HepG2 (cell line): Measurements from ENCODE around the gene DCDC2. TPM values are rescaled to one million over a fixed set of nuclear protein-coding genes. Genes with fewer than 3 reads are reported as not detected.

Source experiments
- HOXD1 ChIP-seq: sonication (generic); formaldehyde crosslinking; IDR thresholded peaks from 2 replicates; pipeline ENCODE4 v1.5.0; 2020; ENCODE audit warnings: missing genetic modification reagents
- LCORL ChIP-seq, 2 experiments: fragments of 450-650 bp in 1 of 2; sonication (generic) in 1 of 2; formaldehyde crosslinking in 1 of 2; IDR thresholded peaks; 2 replicates each; pipeline versions ENCODE4 v1.5.0 to v1.6.1; 2017 to 2020; ENCODE audit warnings: antibody characterized with exemption in 1 of 2, missing genetic modification reagents in 1 of 2
- MAFG ChIP-seq: sonication (generic); formaldehyde crosslinking; IDR thresholded peaks from 2 replicates; pipeline ENCODE4 v1.5.1; 2020; ENCODE audit warnings: mild to moderate bottlenecking, missing genetic modification reagents
- NFYB ChIP-seq: sonication (generic); formaldehyde crosslinking; IDR thresholded peaks from 2 replicates; pipeline ENCODE4 v1.4.0; 2020; ENCODE audit warnings: missing genetic modification reagents
- POLR2G ChIP-seq: fragments of 200-400 bp; formaldehyde crosslinking; IDR thresholded peaks from 2 replicates; pipeline ENCODE4 v1.6.1; 2018; ENCODE audit warnings: mild to moderate bottlenecking, low read depth, low read length, moderate library complexity
- RFXAP ChIP-seq: sonication (generic); formaldehyde crosslinking; IDR thresholded peaks from 2 replicates; pipeline ENCODE4 v1.4.0; 2020; ENCODE audit warnings: missing genetic modification reagents, borderline replicate concordance
- THYN1 ChIP-seq: sonication (generic); formaldehyde crosslinking; IDR thresholded peaks from 2 replicates; pipeline ENCODE4 v1.8.1; 2023; ENCODE audit warnings: low read depth, mild to moderate bottlenecking, moderate library complexity, missing genetic modification reagents, borderline replicate concordance
- YY1 ChIP-seq: IDR thresholded peaks from 2 replicates; pipeline ENCODE4 v1.6.1; 2011; ENCODE audit warnings: low read length, low read depth, moderate library complexity, mild to moderate bottlenecking; ENCODE audit not compliant: insufficient read depth, insufficient replicate concordance
- ZFP62 ChIP-seq: sonication (generic); formaldehyde crosslinking; IDR thresholded peaks from 2 replicates; pipeline ENCODE4 v1.4.0; 2020; ENCODE audit warnings: missing genetic modification reagents
- ZNF24 ChIP-seq: fragments of 450-650 bp; IDR thresholded peaks from 2 replicates; pipeline ENCODE4 v1.6.1; 2017; ENCODE audit warnings: antibody characterized with exemption, mild to moderate bottlenecking
- ZNF292 ChIP-seq: sonication (generic); formaldehyde crosslinking; IDR thresholded peaks from 2 replicates; pipeline ENCODE4 v1.8.1; 2022; ENCODE audit warnings: mild to moderate bottlenecking, low read depth, missing genetic modification reagents, borderline replicate concordance
- ZNF557 ChIP-seq: sonication (generic); formaldehyde crosslinking; IDR thresholded peaks from 2 replicates; pipeline ENCODE4 v1.4.0; 2020; ENCODE audit warnings: missing genetic modification reagents
- ZNF773 ChIP-seq: sonication (generic); formaldehyde crosslinking; IDR thresholded peaks from 2 replicates; pipeline ENCODE4 v1.4.0; 2020; ENCODE audit warnings: missing genetic modification reagents, borderline replicate concordance
- polyA plus RNA-seq, 8 experiments: library from polyadenylated mRNA; depleted of rRNA in 3 of 8; stranded (reverse) in 7 of 8; unstranded in 1 of 8; fragments of >200 nt; fragmentation: Illumina TruSeq in 4 of 8; extraction: Trizol in 4 of 8; gene quantifications; 2 replicates each; pipeline versions ENCODE4 v1.2.1 to v1.2.3, GENCODE V29; 2011 to 2016; ENCODE audit warnings: low read depth in 4 of 8, missing spikeins in 1 of 8, mixed read lengths in 1 of 8; ENCODE audit not compliant: insufficient read depth in 1 of 8
- total RNA-seq, 5 experiments: library from RNA; depleted of rRNA; stranded (reverse); fragments of >200 nt; fragmentation: Illumina TruSeq; extraction: Trizol; gene quantifications; 2 replicates each; pipeline ENCODE4 v1.2.3, GENCODE V29; 2016; ENCODE audit warnings: low read depth in 1 of 5
- TF ChIP-seq, protein P1 (sequence below), 2 experiments: sonication (generic) in 1 of 2; formaldehyde crosslinking in 1 of 2; IDR thresholded peaks; 2 replicates each; pipeline versions ENCODE4 v1.5.1 to v1.6.1; 2011 to 2020; ENCODE audit warnings: borderline replicate concordance in 1 of 2, low read depth in 1 of 2, low read length in 1 of 2, mild to moderate bottlenecking in 1 of 2, missing genetic modification reagents in 1 of 2, moderate library complexity in 1 of 2
- TF ChIP-seq, protein P2 (sequence below): sonication (generic); formaldehyde crosslinking; conservative IDR thresholded peaks from 2 replicates; pipeline ENCODE4 v1.4.0; 2020; ENCODE audit warnings: missing genetic modification reagents
- TF ChIP-seq, protein P3 (sequence below): sonication (generic); formaldehyde crosslinking; IDR thresholded peaks from 2 replicates; pipeline ENCODE4 v1.5.0; 2020; ENCODE audit warnings: mild to moderate bottlenecking, missing genetic modification reagents
- TF ChIP-seq, protein P4 (sequence below): sonication (generic); formaldehyde crosslinking; IDR thresholded peaks from 2 replicates; pipeline ENCODE4 v1.4.0; 2020; ENCODE audit warnings: missing genetic modification reagents

The DCDC2 gene
- total and polyA plus RNA-seq, 2 of the 13 experiments (the other 11 are each of a cell fraction or from before 2014, with no cell fraction given): 9.0 to 36.2 TPM

DNA sequence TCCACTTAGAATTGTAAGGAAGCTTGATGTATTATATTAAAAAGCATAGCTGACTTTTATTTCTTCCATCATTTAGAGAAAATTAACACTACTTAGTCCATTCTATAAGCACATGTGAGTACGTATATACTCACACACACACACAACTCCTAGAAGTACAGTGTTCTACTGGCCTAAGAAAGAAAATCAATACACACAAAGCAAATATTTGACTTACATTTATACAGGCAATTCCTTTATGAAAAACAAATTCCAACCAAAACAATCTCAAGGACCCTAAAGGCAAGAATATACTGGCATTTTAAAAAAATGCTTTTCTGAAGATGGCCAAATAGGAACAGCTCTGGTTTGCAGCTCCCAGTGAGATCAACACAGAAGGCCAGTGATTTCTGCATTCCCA lies 160.0 kb downstream of the DCDC2 start (continued):
- TF ChIP-seq ZNF557 (CRISPR knock-in tag) (no peak), THYN1 (CRISPR knock-in tag) (no peak), YY1 (no peak), NFYB (no peak), HOXD1 (no peak), ZNF292 (no peak), LCORL (IDR thresholded peaks at IDR 0.05) (no peak), LCORL (CRISPR knock-in tag; IDR thresholded peaks at IDR 0.05) (no peak), POLR2G (no peak), ZFP62 (CRISPR knock-in tag) (no peak), RFXAP (CRISPR knock-in tag) (no peak), ZNF773 (no peak), MAFG (CRISPR knock-in tag) (no peak), ZNF24 (0 out of 2 replicates have a peak, but pooled peaks have one; percentile 39)
- TF ChIP-seq, protein P1, sequence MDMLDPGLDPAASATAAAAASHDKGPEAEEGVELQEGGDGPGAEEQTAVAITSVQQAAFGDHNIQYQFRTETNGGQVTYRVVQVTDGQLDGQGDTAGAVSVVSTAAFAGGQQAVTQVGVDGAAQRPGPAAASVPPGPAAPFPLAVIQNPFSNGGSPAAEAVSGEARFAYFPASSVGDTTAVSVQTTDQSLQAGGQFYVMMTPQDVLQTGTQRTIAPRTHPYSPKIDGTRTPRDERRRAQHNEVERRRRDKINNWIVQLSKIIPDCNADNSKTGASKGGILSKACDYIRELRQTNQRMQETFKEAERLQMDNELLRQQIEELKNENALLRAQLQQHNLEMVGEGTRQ (IDR thresholded peaks at IDR 0.05; ENCODE audit: low read depth, low read length): no peak
- TF ChIP-seq, protein P1 (CRISPR knock-in tag; IDR thresholded peaks at IDR 0.05; ENCODE audit: borderline replicate concordance): no peak
- TF ChIP-seq, protein P2, sequence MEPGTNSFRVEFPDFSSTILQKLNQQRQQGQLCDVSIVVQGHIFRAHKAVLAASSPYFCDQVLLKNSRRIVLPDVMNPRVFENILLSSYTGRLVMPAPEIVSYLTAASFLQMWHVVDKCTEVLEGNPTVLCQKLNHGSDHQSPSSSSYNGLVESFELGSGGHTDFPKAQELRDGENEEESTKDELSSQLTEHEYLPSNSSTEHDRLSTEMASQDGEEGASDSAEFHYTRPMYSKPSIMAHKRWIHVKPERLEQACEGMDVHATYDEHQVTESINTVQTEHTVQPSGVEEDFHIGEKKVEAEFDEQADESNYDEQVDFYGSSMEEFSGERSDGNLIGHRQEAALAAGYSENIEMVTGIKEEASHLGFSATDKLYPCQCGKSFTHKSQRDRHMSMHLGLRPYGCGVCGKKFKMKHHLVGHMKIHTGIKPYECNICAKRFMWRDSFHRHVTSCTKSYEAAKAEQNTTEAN (CRISPR knock-in tag): no peak
- TF ChIP-seq, protein P3, sequence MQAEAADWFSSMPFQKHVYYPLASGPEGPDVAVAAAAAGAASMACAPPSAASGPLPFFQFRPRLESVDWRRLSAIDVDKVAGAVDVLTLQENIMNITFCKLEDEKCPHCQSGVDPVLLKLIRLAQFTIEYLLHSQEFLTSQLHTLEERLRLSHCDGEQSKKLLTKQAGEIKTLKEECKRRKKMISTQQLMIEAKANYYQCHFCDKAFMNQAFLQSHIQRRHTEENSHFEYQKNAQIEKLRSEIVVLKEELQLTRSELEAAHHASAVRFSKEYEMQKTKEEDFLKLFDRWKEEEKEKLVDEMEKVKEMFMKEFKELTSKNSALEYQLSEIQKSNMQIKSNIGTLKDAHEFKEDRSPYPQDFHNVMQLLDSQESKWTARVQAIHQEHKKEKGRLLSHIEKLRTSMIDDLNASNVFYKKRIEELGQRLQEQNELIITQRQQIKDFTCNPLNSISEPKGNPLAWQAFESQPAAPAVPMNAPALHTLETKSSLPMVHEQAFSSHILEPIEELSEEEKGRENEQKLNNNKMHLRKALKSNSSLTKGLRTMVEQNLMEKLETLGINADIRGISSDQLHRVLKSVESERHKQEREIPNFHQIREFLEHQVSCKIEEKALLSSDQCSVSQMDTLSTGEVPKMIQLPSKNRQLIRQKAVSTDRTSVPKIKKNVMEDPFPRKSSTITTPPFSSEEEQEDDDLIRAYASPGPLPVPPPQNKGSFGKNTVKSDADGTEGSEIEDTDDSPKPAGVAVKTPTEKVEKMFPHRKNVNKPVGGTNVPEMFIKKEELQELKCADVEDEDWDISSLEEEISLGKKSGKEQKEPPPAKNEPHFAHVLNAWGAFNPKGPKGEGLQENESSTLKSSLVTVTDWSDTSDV (CRISPR knock-in tag): no peak
- TF ChIP-seq, protein P4, sequence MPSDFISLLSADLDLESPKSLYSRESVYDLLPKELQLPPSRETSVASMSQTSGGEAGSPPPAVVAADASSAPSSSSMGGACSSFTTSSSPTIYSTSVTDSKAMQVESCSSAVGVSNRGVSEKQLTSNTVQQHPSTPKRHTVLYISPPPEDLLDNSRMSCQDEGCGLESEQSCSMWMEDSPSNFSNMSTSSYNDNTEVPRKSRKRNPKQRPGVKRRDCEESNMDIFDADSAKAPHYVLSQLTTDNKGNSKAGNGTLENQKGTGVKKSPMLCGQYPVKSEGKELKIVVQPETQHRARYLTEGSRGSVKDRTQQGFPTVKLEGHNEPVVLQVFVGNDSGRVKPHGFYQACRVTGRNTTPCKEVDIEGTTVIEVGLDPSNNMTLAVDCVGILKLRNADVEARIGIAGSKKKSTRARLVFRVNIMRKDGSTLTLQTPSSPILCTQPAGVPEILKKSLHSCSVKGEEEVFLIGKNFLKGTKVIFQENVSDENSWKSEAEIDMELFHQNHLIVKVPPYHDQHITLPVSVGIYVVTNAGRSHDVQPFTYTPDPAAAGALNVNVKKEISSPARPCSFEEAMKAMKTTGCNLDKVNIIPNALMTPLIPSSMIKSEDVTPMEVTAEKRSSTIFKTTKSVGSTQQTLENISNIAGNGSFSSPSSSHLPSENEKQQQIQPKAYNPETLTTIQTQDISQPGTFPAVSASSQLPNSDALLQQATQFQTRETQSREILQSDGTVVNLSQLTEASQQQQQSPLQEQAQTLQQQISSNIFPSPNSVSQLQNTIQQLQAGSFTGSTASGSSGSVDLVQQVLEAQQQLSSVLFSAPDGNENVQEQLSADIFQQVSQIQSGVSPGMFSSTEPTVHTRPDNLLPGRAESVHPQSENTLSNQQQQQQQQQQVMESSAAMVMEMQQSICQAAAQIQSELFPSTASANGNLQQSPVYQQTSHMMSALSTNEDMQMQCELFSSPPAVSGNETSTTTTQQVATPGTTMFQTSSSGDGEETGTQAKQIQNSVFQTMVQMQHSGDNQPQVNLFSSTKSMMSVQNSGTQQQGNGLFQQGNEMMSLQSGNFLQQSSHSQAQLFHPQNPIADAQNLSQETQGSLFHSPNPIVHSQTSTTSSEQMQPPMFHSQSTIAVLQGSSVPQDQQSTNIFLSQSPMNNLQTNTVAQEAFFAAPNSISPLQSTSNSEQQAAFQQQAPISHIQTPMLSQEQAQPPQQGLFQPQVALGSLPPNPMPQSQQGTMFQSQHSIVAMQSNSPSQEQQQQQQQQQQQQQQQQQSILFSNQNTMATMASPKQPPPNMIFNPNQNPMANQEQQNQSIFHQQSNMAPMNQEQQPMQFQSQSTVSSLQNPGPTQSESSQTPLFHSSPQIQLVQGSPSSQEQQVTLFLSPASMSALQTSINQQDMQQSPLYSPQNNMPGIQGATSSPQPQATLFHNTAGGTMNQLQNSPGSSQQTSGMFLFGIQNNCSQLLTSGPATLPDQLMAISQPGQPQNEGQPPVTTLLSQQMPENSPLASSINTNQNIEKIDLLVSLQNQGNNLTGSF (CRISPR knock-in tag): no peak
